ENCODE results near the gene PAIP2B.
"Not testable (repeated sequence)": the region's sequence is repeated elsewhere in the genome, so short reads cannot be mapped to it uniquely, and the experiment has no call there.

The PAIP2B gene

DNA sequence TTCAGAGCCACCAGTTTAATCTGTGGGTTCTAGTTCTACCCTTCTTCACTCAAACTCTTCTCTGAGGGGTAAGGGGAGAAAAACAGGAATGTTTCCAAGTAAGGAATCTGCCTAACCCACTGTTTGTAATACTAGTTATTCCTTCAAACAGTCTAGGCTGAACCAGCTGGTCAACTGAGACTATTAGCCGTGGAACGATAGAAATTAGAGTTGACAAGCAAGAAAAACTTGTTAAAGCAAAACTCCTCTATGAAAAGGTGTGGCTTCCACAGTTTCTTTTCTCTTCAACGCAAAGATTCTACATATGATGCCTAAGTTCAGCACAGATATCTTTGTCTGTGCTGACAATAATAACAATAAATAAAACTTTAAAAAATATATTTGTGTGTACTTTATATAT is 11.5 kb downstream of the PAIP2B start:
- DNase-seq = no peak

DNA sequence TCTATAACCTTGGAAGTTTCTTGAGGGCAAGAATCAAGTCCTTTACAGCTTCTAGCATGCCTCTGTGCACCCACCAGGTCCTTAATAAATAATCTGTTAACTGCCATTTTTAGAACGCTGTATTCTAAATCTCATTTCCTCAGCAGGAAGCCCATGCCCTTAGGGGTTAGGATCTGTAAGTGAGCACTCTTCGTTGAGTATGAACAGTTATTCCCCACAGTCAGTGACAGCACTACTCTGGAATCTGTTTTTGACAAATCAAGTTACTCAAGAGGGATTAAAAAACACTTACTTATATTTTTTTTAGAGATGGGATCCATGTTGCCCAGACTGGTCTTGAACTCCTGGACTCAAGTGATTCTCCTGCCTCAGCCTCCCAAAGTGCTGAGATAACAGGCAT is 14.6 kb downstream of the PAIP2B start:
- no peak for DNase-seq

DNA sequence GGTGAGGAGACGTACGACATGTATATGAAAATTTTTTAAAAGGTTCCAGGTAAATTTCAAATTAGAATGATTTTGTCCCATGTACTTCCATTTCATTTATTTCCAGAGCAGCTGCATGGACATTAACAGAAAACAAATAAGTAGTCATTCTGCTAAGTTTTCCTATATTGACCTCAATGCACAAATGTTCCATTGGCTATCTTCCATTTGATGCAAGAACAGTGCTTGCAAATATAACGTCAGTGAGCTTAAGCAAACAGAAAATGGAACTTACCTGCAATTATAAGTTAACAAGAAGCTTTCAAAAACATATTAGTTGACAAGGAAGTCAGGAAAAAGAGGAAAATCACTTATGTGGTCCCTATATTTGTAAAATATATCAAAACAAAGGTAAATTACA is 16.6 kb downstream of the PAIP2B start:
- no peak for DNase-seq

GRCh38 chr2:71208756-71209155 is 18.1 kb downstream of the PAIP2B start:
- DNase-seq = no peak

- DNase-seq = no peak
These were observed 19.3 kb downstream of the PAIP2B start for GRCh38 chr2:71207601-71208000.

DNA sequence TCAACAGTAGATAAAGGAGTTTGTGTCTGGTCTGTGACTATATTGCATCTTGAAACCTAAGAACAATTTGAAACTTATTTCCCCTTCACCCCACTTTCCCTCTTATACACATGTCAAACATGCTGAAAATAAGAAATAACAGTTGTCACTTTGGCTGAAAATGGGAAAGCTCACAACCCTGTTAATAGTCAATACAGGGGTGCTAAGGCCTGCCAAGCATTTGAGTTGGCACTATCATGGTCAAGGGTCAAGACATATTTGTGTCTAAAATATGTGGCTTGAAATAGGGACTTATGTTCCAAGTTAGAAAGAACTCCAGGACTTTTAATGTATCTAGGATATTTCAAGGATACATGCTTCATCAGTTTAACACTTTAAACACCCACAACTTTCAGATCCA is 20.6 kb downstream of the PAIP2B start:
- no peak for DNase-seq

GRCh38 chr2:71191570-71191943 is 35.3 kb downstream of the PAIP2B start:
- no peak for DNase-seq

GRCh38 chr2:71190656-71191569 is 36.0 kb downstream of the PAIP2B start:
- no peak for DNase-seq

DNA sequence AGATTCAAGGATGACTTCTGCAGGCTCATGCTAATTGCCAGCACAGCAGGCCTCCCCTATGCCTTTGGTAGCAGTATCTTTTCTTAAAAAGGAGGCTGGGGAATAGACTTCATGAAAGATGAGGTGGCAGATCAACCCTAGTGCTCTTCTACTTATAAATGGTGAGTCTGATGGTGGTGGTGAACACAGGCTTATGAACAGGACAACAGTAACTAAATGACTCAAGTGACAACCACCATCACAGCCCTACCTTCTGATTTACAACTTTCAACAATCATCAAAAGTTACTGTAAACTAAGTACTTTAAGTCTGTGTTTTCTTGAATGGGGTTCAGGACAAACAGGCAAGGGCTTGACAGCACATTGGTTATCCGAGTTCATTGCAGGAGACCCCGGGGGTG is 39.3 kb downstream of the PAIP2B start:
- no peak for DNase-seq

GRCh38 chr2:71186973-71187372 is 39.9 kb downstream of the PAIP2B start:
- no peak for DNase-seq

- DNase-seq = not testable (repeated sequence)
These were observed 43.4 kb downstream of the PAIP2B start for GRCh38 chr2:71183306-71184115.

DNA sequence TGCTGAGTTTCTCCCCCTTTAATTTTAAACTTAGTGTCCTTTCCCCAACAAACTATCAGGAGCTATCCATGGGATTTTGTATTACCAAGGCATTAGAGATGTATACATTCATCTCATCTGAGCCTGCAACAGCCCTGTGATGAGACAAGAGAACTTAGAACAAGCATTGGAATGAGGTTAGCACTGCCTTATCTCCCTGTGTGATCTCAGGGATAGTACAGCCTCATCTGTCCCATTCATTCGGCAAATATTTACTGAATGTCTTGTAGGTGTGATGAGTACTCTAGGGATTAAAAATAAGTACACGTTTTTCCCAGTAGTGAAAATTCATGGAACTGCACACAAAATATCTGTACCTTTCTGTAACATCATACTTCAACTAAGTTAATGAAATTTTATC is 45.6 kb downstream of the PAIP2B start:
- DNase-seq = no peak

- not testable (repeated sequence) for DNase-seq
These were observed 48.1 kb downstream of the PAIP2B start for GRCh38 chr2:71178836-71179235.

DNA sequence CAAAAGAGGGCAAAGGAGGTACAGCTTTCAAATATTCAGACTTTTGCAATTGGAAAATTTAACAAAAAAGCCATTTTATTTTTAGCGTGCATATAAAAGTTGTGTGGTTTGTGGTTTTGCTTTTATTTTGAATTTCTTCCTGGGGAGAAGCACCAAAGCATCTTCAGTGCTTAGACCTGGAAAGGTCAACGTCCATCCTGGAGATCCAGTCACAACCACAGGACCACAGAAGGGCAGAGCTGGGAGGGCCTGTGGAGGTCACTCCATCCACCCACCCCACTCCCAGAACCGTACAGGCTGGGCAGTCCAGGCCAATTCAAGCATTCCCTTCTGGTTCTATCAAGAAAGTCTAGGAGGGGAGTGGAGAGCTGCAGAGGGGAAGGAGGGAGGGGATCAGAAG is 52.7 kb downstream of the PAIP2B start:
- DNase-seq = no peak

GRCh38 chr2:71173096-71173495 is 53.8 kb downstream of the PAIP2B start:
- no peak for DNase-seq

GRCh38 chr2:71166812-71167211 is 60.1 kb downstream of the PAIP2B start:
- no peak for DNase-seq

GRCh38 chr2:71157124-71157793 is 69.6 kb downstream of the PAIP2B start:
- peak; percentile 67 to 77 for DNase-seq

GRCh38 chr2:71156573-71156972 is 70.3 kb downstream of the PAIP2B start:
- DNase-seq = no peak

DNA sequence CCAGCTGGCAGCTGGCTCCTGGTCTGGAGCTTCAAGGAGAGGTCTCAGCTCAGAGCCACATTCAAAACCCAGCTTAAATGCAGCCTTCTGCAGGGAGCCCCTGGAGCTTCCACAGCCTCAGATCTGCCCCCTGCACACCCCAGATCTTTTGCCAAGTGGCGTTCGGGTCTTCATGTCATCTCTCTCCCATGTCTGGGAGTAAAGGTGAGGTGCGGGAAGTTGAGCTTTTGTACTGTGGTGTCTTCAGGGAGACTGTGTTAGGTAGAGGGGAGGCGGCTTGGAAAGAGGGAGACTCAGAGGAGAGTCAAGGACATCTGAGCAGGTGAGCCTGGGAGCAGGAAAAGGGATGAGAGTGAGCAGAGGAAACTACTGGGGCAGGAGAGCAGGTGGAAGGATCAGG is 71.1 kb downstream of the PAIP2B start:
- DNase-seq = no peak

- DNase-seq = peak; percentile 27 to 32
These were observed 72.1 kb downstream of the PAIP2B start for GRCh38 chr2:71154798-71155197.

GRCh38 chr2:71154279-71154678 is 72.6 kb downstream of the PAIP2B start:
- no peak for DNase-seq

DNA sequence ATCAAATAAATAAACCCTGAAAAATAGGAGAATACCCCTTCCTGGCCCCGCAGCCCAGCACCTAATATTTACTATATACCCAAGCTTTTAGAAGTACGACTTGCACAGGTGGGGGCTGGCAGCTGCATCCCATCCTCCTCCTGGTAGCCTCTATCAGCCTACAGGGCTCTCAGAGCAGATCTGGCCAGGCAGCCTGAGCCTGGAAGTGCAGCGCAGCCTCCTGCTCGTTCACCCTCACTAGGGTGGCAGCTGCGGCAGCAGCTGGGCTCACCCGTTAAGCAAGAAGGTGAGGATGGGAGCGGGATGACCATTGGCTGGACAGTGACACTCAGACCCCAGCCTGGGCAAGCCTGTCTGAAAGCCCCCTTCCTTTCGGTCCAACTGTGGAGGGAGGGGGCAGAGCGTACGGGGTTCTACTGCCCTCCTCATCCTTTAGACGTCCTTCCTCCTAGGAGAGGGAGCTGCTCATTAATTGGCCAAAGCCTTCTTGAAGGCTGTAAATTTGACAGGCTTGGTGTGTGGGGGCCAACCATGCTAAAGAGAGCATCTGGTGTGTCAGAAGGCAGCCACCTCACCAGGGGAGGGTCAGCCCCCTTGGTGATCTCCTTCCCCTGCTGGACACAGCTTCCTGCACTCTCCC is 73.2 kb downstream of the PAIP2B start:
- DNase-seq = no peak

- DNase-seq = no peak
These were observed 75.3 kb downstream of the PAIP2B start for GRCh38 chr2:71151620-71152019.
